ENCODE results near the gene IGFL1. TPM values are rescaled to one million over a fixed set of nuclear protein-coding genes. Genes with fewer than 3 reads are reported as not detected.

The IGFL1 gene
- total and polyA plus RNA-seq, 2 of the 4 experiments (the other 2 are of a cell fraction), result not detected

DNA sequence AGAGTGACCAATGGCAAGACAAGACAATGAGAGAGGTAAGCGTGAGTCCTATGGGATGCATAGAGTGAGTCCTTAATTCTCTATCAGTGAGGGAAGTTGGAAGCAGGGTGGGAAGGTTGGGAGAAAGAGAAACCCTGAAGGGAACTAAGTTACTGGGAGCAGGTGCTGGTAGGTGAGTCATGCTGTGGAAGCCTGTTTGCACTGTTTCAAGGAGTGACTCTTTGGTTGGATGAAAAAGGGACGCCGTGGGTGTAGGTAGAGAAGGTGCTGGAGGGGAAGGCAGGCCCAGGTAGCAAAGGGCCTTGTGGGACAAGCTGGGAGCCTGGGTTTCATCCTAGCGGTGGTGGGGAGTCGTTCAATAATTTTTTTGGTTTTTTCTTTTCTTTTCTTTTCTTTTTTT lies 21.9 kb downstream of the IGFL1 start:
- H3K4me2 ChIP-seq (ENCODE audit: low read depth, low read length), result no peak overlapping the region
- H4K91ac ChIP-seq (ENCODE audit: insufficient read depth, low read depth, low read length), result no peak overlapping the region
- H3K27me3 ChIP-seq (ENCODE audit: control insufficient read depth, insufficient read depth, low read length), result peaks cover 42% of the 10 kb centered on the region
- no peak overlapping the region for H3K4me3 ChIP-seq (ENCODE audit: insufficient read depth, low read depth, low read length)
- H4K8ac ChIP-seq (ENCODE audit: low read depth in 2 of 2, low read length in 2 of 2), result no peak overlapping the region
- no peaks in the 10 kb centered on the region for H3K79me1 ChIP-seq (ENCODE audit: low read depth in 1 of 2, low read length in 2 of 2)
- no peak overlapping the region for H2BK5ac ChIP-seq (ENCODE audit: low read depth, low read length, poor library complexity, severe bottlenecking)
- no peaks in the 10 kb centered on the region for H3K36me3 ChIP-seq (ENCODE audit: control insufficient read depth, insufficient read depth, low read length)
- no peaks in the 10 kb centered on the region for H3K9me3 ChIP-seq (ENCODE audit: control insufficient read depth, insufficient read depth, low read length)
- H2BK20ac ChIP-seq (ENCODE audit: low read depth, low read length), result no peak overlapping the region
- no peak for DNase-seq
- intact Hi-C loops (cut with micrococcal nuclease) (no loop called here), in situ Hi-C loops (cut with MboI; ENCODE audit: low sequenced_read_pairs) (no loop called here), dilution Hi-C loops (cut with HindIII; ENCODE audit: low sequenced_read_pairs, unreplicated experiment) (no loop called here)
- CTCF ChIA-PET, result interaction anchor here (0.6 to 1.0 kb wide), 2 partner anchors 9 to 44 kb away, joined by 3 to 4 read pairs; no protein-coding TSS in a partner anchor
- H3K9ac ChIP-seq (ENCODE audit: low read depth, low read length), result no peak overlapping the region
- H3K4ac ChIP-seq (ENCODE audit: low read depth, low read length), result no peak overlapping the region
- WGBS, 2 experiments (ENCODE audit: extremely low coverage in 2 of 2, insufficient read length in 1 of 2), result 30% methylated on average over 2 of the region's 5 CpGs; no CpG with 5 or more reads in 1 of the 2 experiments
- H2AK9ac ChIP-seq (replicated peaks; ENCODE audit: low read depth, low read length, poor library complexity), result no peak overlapping the region
- H2AK5ac ChIP-seq (ENCODE audit: low read depth, low read length), result no peak overlapping the region
- no peak for TF ChIP-seq CTCF (conservative IDR thresholded peaks at IDR 0.05; ENCODE audit: low read depth, low read length)
- TF ChIP-seq MAZ (IDR thresholded peaks at IDR 0.05; ENCODE audit: borderline replicate concordance, low read depth, low read length), result no peak
- TF ChIP-seq POLR2A (IDR thresholded peaks at IDR 0.05; ENCODE audit: low read depth, low read length), result no peak
- TF ChIP-seq RCOR1 (IDR thresholded peaks at IDR 0.05; ENCODE audit: insufficient replicate concordance, low read length), result no peak
- TF ChIP-seq SMC3 (IDR thresholded peaks at IDR 0.05; ENCODE audit: low read depth, low read length), result no peak
- TF ChIP-seq BHLHE40 (IDR thresholded peaks at IDR 0.05; ENCODE audit: low read depth, low read length), result no peak
- TF ChIP-seq CEBPB (IDR thresholded peaks at IDR 0.05; ENCODE audit: low read depth, low read length), result no peak
- TF ChIP-seq, protein P1, sequence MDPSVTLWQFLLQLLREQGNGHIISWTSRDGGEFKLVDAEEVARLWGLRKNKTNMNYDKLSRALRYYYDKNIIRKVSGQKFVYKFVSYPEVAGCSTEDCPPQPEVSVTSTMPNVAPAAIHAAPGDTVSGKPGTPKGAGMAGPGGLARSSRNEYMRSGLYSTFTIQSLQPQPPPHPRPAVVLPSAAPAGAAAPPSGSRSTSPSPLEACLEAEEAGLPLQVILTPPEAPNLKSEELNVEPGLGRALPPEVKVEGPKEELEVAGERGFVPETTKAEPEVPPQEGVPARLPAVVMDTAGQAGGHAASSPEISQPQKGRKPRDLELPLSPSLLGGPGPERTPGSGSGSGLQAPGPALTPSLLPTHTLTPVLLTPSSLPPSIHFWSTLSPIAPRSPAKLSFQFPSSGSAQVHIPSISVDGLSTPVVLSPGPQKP (IDR thresholded peaks at IDR 0.05; ENCODE audit: borderline replicate concordance, low read depth, low read length), result no peak
- no peak overlapping the region for H3K23ac ChIP-seq (ENCODE audit: low read depth, low read length)
- ATAC-seq (ENCODE audit: low read depth), result no peak
- no peak overlapping the region for H3K18ac ChIP-seq (ENCODE audit: low read depth, low read length)
- H3K14ac ChIP-seq (replicated peaks; ENCODE audit: low read depth, low read length), result no peak overlapping the region
- no peak overlapping the region for H2BK15ac ChIP-seq (ENCODE audit: low read depth, low read length)
- H2BK120ac ChIP-seq (ENCODE audit: low read depth, low read length), result no peak overlapping the region
- no peak overlapping the region for H4K5ac ChIP-seq (ENCODE audit: low read depth, low read length)
- no TSS peak for BruUV-seq (replicated peaks)
- no peaks in the 10 kb centered on the region for H4K20me1 ChIP-seq (ENCODE audit: insufficient read depth, low read length)
- H3K4me1 ChIP-seq (ENCODE audit: control insufficient read depth, insufficient read depth, low read length), result no peaks in the 10 kb centered on the region
- H3K56ac ChIP-seq (ENCODE audit: extremely low read depth, insufficient read depth, low read length), result no peak overlapping the region
- POLR2A ChIA-PET (ENCODE audit: unreplicated experiment), result no interaction called here
- H2AFZ ChIP-seq (replicated peaks; ENCODE audit: low read length, poor library complexity), result no peak overlapping the region
- no peaks in the 10 kb centered on the region for H3K9me1 ChIP-seq (ENCODE audit: insufficient read depth, low read length)
- H3K27ac ChIP-seq (ENCODE audit: insufficient read depth, low read length), result no peak overlapping the region
